IPS DF 19.7 (cell line): Measurements from ENCODE around the gene PPP1R9A.
A peak's percentile ranks its signal among the peaks of the same experiment; 100 is the strongest.

Experiments used
- DNase-seq: peaks from one replicate; pipeline ENCODE4 v3.0.0-alpha.2; 2013; ENCODE audit warnings: low read depth, low spot score

Gene PPP1R9A

DNA sequence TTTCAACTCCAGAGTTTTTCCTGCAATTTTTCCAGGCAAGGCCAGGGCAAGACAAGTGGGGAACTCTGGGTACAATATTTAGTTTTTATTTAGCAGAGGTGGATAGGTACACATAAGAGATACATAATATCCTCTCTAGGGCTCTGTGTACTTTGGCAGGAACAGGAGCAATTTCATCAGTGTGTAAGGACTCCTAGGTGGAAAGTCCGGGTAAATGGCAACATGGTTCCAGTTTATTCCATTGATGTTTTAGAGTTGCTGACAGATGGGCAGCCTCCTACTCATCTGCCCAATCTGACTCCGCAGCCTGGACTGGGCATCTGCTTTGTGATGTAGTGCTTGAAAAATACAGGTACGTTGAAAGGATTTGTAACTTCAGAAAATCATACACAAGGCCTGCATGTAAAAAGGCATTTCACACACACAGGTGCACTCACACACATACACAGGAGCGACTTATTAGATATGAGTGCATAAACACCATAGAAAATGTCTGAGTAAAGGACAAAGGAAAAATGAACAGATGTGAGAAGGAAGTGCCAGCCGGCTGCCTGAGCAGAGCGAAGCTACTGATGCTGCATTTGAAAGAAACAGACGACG, 411.2 kb downstream of the PPP1R9A start:
- no peak for DNase-seq

DNA sequence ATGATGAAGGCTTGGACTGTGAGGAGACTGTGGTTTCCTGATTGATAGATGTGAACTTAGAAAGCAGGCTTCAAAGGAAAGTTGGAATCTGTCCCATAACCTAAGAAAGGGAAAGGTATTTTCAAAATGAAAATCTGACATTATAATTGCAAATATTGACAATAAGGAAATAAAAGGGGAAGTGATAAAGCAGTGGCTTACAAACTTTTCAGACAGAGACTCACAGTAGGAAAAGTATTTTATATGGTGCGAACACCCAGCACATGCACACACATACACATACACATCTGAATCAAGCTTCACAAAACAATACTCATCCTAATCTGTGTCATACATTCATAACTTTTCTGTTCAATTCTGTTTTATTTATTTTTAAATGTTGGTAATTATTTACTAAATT, 412.2 kb downstream of the PPP1R9A start:
- DNase-seq = no peak

DNA sequence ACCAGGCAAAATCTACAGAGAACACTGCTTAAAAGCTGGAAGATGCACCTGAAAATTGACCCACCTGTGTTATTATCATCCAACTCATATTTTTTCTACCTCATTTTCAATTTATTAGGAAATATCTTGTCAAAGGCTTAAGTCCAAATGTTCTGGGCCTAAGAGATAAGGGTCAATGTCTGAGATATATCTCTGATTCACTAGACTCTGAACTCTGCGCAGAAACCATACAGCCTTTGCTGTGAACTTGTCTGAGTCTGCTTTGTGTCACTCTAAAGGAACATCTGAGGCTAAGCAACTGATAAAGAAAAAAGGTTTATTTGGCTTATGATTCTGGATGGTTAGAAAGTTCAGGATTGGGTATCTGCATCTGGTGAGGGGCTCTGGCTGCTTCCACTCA, 413.3 kb downstream of the PPP1R9A start:
- DNase-seq = no peak

DNA sequence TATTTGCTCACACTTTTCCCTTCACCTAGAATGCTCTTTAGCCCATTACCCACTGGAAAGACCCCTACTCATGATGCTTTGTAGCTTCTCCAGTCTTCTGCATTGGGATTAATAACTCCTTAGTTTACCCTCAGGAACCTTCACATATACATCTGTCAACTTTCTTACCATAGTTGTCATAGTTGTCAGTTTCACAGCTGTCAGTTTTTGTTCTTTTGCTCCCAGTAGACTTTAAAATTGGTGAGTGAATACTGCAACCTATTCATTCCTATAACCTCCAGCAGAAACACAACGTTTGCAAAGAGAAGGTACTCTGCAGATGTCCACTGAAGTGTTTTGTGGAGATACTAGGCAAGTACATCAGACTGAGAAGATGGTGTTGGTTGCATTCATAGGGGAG, 414.3 kb downstream of the PPP1R9A start:
- DNase-seq = no peak

DNA sequence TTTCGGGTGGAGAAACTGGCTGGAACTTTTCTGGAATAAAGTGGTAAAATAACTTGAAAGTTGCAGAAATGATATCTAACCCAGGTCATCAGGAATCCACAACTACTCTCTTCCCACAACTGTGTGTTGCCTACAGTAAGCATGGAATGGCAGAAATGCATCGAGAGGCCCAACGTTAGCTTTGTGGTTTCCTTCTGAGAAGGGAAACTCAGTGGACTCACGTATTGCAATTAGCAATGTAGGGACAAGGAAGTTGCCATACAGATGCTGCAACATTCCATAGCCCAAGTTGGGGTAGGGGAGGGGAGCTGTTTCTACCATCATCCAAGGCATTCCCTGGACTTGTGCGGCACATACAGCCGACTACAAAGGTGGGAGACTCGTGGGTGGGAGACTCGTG, 415.0 kb downstream of the PPP1R9A start:
- no peak for DNase-seq

DNA sequence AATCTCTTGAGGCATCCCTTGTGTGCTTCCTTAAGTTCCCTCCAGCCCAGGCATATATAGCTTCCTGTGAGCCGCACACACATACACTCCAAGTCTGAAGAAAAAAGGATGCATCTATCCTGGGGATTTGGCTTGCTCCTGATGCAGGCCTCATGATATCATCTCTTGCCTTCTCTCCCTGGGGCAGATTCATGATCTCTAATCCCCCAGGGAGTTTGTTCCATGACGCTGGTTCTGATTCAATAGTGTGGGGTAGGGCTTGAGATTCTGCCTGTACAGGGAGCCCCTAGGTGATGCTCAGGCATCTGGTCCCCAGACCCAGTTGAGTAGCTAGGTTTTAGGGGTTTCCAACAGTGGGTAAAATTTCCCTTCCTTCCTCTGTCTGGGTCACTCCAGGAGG, 415.5 kb downstream of the PPP1R9A start:
- DNase-seq = no peak

DNA sequence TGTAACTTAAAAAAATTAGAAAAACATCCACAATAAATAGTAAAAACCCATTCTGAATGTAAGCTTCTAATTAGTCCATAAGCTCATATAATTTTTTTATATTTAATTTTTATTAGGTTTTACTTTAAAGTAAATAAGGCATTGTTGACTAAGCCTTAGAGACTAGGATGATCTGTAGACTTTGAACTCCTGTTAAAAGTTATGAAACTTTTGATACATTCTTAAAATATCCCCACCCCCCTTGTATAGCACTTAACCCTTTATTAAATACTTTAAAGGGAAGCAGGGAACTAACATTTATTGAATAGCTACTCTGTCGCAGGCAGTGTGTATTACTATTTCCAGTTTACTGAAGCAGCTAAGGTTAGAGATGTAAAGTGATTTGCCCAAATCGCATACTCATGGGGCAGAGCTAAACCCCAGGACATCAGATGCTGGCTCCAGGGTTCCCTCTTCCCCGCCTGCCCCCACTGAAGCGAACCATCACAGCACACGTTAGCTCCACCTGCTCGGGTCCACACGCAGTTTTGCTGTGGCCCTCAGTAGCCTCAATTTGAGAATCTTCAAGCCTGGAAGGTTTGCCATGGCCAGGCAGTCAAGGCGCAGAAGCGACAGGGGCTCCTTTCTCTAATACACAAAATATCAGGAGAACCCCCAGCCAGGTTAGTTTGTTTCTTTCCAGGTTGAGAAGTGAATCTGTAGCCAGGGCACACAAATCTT, 416.2 kb downstream of the PPP1R9A start:
- DNase-seq = no peak

DNA sequence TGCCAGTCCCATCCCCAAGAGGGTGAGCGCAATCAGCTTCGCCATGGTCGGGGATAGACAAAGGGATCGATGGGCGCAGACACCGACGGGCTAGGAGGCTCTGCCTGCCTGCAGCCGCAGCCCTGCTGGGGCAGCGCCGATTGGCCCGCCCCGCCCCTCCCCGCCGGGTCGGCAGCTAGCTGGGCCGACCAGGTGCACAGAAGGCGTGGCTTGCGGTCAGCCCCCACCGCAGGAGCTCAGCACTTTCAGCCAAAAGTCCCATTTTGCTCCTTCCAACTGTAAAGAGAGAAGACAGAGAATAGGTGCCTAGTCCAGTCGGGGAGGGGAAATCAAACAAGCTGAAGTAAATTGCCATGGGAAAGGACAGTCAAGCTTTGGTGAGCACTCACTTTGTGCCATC, 417.0 kb downstream of the PPP1R9A start, which contains the start of gene PON1:
TSS of gene PON1 (minus strand) at position 102 of the 400 bp plus-strand sequence. CDS start at position 45, 57 bp downstream.
- DNase-seq = no peak

DNA sequence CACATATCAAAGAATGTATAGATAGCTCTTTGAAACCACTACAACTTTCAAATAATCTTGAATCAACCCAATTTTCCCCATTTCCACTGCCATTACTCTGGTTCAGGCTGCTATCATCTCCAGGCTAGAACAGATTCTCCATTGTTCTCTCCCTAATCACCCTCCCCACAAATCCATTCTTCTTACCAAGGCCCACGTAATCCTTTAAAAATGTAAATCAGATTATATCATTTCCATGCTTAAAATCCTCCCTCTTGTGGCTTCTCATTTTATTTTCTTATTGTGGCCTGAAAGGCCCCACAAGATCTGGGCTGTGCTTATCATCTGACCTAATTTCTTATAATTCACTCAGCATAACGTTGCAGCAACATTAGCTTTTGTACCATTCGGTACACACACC, 420.0 kb downstream of the PPP1R9A start:
- no peak for DNase-seq

DNA sequence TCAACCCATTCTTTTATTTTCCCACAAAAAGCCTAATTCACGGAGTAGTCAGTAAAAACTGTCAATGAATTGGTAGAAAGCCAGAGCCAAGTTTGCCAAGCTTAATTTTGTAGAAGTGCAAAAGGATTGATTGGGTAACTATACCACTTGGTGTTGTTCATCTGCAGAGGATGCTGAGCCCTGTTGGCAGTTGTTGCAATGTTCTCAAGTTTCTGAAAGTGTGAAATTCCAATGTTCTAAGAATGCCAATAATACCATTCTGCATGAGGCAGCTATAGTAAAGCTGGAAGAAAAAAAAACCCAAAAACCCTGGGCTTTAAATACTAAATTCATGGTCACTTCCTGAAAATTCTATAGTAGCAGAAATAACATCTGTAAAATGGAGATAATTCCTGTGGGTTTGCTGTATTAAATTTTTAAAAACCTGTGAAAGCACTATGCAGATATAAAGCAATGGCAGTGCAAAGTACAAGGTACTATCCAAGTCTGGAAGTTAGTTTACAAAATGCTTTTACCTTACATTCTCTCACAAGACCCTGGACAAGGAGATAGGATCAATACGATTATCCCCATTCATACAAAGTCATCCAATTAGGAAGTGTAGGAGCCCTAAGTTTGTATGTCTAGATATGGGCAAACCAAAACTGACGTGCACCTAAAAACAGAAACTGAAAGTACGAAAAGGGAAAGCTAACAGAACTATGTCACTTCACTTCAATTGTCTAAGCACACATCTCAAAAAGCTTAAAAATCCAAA, 423.0 kb downstream of the PPP1R9A start:
- DNase-seq = no peak

DNA sequence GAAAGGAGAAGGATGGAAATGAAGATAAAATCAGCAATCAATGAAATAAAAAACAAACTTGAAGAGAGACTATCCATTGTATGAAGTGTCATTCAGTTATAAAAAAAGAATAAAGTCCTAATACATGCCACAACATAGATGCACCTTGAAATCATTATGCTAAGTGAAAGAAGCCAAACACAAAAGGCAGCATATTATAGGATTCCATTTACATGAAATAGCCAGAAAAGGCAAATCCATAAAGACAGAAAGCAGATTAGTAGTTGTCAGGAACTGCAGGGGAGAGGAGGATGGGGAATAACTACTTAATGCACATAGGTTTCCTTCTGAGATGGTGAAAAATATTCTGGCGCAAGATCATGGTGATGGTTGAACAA, 423.6 kb downstream of the PPP1R9A start:
- DNase-seq = no peak

DNA sequence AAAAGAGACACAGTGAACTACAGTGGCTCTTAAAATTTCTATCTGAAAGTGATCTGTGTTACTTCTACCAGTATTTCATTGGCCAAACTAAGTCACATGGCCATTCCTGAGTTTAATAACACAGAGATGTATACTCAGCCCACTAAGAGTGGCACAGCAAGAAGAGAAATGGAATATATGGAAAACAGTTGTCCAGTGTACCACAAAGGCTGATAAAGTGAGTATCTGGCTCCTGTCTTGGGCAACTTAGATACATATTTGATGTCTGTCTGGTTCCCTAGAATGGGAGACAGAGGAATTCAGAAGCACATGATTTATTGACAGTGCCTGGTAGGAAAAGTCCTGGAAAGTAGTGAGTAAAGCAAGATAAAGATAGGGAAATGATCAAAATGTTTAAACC, 427.1 kb downstream of the PPP1R9A start:
- no peak for DNase-seq

DNA sequence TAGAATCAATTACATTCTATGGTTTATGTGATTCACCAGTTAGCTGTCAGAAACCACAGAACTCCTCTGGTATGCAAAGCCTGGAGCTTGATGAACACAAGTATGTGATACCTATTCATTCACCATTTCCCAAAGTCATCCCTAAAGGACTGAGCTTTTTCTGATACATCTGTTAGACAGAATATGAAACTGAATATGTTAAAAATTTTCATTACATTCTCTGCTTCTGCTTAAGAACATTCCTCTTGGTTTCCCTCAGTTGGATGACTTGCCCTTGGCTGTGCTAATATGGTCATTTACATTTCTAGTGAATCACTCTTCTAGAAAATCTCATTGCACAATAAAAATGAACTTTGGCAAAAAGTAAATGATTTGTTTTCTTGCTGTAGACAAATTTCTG, 427.7 kb downstream of the PPP1R9A start:
- DNase-seq = no peak

DNA sequence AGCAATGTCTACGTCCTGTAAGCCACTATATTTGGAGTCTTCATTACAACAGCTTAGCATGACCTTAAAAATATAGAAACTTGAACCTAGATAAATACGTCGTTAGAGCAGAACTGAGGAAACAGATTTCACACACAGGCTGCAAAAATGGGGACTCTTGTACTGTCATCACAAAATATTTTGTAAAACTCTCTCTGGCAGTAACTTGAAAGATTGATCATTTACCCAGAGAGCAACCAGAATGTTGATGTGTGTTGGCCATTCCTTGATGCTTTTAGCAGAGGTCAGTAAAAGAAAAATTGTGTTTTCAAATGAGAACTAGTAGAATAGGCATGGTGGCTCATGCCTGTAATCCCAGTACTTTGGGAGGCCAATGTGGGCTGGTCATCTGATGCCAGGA, 431.4 kb downstream of the PPP1R9A start:
- DNase-seq = no peak

DNA sequence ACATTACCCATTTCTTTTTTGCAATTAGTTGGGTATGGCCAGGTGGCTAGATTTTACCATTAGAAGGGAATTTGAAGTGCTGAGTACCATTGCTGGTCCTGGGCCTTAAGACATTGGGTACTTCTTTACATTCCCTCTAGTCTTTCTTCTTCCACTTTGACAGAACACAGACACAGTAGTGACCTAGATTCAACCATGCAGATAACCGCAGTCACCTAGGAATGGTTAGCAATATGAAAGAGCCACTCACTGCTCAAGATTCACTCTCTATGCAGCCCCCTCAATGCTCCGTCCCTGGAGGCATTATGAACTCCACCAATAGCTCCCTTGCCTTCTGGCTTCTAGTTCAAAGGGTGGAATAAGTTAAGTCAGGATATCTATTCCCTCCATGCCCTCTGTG, 433.1 kb downstream of the PPP1R9A start:
- no peak for DNase-seq

DNA sequence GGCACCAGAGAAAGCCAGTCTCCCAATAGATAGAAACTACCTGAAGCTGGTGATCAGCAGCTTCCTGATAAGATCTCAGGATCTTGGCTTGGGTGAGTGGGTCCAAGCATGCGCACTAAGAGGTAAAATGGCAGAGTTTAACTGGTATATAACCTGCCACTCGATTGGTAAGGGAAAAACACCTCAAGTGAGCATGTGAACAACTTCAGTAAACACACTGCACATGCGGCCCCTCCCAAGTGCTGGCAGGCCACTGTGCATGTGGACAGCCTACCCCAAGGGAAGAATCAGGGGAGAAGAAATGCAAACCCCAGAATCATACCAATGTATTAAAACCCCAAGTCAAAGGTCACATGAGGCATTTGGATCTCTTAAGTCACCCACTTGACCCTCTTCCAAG, 434.6 kb downstream of the PPP1R9A start:
- no peak for DNase-seq

DNA sequence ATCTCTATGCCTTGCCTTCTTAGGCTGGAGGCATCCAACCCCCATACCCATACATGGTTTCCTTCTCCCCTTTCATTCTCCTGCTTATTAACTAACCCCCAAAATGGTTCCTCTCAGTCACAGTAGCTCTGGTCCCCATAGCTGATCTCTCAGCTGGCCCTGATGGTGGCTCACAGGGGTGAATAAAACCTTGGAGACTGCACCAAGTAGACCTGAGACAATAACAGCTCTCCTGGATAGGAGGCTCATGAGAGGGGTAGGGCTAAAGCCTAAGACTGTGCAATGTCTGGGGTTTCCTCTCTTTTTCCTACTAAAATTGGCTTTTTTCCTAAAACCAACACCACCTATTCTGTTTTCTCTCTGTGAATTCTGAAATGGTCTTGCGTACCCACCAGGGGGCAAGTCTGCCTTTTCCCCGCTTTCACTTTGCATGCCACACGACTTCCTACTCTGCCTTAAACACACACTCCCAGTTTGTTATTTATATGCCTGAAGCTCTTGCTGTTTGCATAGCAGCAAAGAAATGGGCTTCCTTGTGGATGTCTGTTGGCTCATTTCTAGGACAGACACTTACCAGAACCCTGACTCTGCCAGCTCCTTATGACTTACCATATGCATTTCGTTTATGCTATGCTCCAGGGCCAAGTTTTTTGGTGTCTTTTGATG, 435.4 kb downstream of the PPP1R9A start:
- peak; percentile 45 for DNase-seq
